GM18499 (cell line): ENCODE measurements around the gene CA11.

ENCODE experiments used
- ATAC-seq: cut with Tn5 transposase; IDR thresholded peaks from one replicate; pipeline ENCODE4 v1.9.1; 2021; ENCODE audit warnings: moderate number of reproducible peaks; ENCODE audit not compliant: insufficient read depth, unreplicated experiment

CA11 gene

GRCh38 chr19:48616041-48616436 is 29.9 kb downstream of the CA11 start:
- ATAC-seq, result no peak

- no peak for ATAC-seq
Measured at GRCh38 chr19:48615231-48616040, 30.6 kb downstream of the CA11 start.

GRCh38 chr19:48614436-48615230 is 31.4 kb downstream of the CA11 start, which contains the start of gene FAM83E:
Gene FAM83E (minus strand): TSS chr19:48615076. CDS start chr19:48613372, 1,704 bp downstream.
- ATAC-seq, result no peak

GRCh38 chr19:48613852-48614435 is 32.0 kb downstream of the CA11 start:
- ATAC-seq, result no peak

- no peak for ATAC-seq
Measured at GRCh38 chr19:48613024-48613851, 32.7 kb downstream of the CA11 start.

- ATAC-seq, result no peak
Measured at GRCh38 chr19:48611872-48612271, 34.1 kb downstream of the CA11 start.

GRCh38 chr19:48609571-48610108 is 36.3 kb downstream of the CA11 start:
- ATAC-seq, result no peak

GRCh38 chr19:48608798-48609263 is 37.2 kb downstream of the CA11 start:
- no peak for ATAC-seq

GRCh38 chr19:48607359-48607755 is 38.6 kb downstream of the CA11 start:
- no peak for ATAC-seq

- no peak for ATAC-seq
Measured at GRCh38 chr19:48606463-48607358, 39.3 kb downstream of the CA11 start, which contains the start of gene SPACA4. Gene SPACA4 (plus strand): TSS chr19:48606742. CDS start chr19:48606979, 237 bp downstream.

GRCh38 chr19:48603850-48604249 is 42.1 kb downstream of the CA11 start:
- no peak for ATAC-seq

GRCh38 chr19:48603449-48603848 is 42.5 kb downstream of the CA11 start:
- no peak for ATAC-seq

- no peak for ATAC-seq
Measured at GRCh38 chr19:48603001-48603400, 43.0 kb downstream of the CA11 start.

- ATAC-seq, result no peak
Measured at GRCh38 chr19:48600679-48601417, 45.1 kb downstream of the CA11 start.

- no peak for ATAC-seq
Measured at GRCh38 chr19:48598996-48599700, 46.8 kb downstream of the CA11 start.

- ATAC-seq, result no peak
Measured at GRCh38 chr19:48596679-48597465, 49.1 kb downstream of the CA11 start.

GRCh38 chr19:48596237-48596636 is 49.8 kb downstream of the CA11 start:
- no peak for ATAC-seq
